HG03103 (cell line): ENCODE results near the gene KRTAP5-9.
"Not testable (repeated sequence)": the region's sequence is repeated elsewhere in the genome, so short reads cannot be mapped to it uniquely, and the experiment has no call there.

Experiments used
- ATAC-seq: cut with Tn5 transposase; IDR thresholded peaks from one replicate; pipeline ENCODE4 v1.9.1; 2021; ENCODE audit warnings: low read depth; ENCODE audit not compliant: unreplicated experiment

The KRTAP5-9 gene, protein sequence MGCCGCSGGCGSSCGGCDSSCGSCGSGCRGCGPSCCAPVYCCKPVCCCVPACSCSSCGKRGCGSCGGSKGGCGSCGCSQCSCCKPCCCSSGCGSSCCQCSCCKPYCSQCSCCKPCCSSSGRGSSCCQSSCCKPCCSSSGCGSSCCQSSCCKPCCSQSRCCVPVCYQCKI

GRCh38 chr11:71548120-71548519 is at the start of gene KRTAP5-9:
Gene KRTAP5-9 (plus strand): TSS chr11:71548420. CDS start chr11:71548658, 238 bp downstream.
- no peak for ATAC-seq

DNA sequence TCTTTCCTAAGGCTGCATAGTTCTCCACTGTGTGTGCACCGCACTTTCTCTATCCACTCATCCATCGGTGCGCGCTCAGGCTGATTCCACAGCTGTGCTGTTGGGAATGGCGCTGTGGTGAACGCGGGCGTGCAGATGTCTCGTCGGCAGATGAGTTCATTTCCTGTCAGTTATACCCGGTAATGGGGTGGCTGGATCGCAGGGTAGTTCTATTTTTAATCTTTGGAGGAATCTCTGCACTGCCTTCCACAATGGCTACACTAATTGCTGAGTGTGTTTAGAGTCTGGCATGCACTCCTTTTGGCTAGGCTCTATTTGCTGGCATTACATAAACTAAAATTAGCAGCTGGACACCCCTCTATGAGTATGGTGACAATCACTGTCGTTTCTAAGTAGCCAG is 49.1 kb upstream of the KRTAP5-9 start:
- ATAC-seq, result no peak

- no peak for ATAC-seq
These were observed 48.7 kb upstream of the KRTAP5-9 start for GRCh38 chr11:71499546-71499945.

GRCh38 chr11:71500601-71501021 is 47.6 kb upstream of the KRTAP5-9 start:
- ATAC-seq, result no peak

DNA sequence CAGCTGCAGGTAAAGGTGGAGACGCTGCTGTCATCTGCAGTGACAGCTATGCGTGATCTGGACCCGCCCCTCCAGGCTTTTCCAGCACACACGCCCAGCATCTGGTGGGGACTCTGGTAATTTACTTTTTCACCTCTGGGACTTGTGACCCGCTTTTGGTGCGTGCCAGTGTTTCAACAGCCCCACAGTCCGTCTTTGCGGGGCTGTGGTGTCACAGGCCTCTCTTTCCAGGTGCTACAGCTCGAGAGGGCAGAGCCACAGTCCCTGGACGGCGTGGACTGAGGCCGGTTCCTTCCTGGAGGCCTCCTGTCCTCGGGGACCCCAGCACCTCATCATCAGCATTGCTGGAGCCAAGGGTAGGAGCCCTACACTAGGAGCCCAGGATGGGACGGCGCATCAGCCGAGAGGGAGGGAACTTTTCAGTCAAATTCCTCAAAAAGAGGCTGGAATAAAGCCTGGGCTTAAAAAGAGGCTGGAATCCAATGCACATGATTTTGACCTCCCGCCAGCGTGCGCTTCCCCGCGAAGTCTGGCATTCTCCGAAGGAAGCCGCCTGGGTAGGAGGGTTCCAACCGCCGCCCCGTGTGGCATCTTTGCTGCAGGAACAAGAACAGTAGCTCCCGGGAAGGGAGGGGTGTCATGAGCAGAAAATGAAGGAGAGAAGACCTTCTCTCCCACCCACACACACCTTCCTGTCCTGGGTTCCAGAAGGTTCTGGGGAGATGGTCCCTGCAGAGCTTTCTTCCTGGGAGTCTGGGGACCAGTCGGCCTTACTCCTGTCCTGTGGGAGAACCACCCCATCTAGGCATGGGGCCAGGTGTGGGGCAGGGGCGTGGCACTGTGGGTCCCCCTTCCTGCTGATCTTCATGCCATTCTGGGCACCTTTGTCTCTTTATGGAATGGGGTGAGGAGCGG is 46.9 kb upstream of the KRTAP5-9 start:
- ATAC-seq, result no peak

DNA sequence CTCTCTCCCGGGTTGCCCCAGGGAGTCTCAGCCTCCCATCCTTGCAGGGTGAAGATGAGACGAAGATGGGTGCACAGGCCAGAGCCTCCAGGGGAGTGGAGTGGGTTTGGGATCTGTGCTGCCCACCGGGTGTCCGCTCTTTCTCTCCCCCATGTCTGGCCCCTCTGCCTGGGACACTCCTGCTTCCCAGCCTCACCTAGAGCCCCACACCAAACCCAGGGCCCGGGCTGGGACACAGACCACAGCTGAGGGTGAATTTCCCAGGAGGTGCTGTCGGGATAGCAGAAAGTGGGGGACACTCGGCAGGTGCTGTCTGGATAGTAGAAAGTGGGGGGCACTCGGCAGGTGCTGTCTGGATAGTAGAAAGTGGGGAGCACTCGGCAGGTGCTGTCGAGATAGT is 46.2 kb upstream of the KRTAP5-9 start:
- ATAC-seq, result no peak

DNA sequence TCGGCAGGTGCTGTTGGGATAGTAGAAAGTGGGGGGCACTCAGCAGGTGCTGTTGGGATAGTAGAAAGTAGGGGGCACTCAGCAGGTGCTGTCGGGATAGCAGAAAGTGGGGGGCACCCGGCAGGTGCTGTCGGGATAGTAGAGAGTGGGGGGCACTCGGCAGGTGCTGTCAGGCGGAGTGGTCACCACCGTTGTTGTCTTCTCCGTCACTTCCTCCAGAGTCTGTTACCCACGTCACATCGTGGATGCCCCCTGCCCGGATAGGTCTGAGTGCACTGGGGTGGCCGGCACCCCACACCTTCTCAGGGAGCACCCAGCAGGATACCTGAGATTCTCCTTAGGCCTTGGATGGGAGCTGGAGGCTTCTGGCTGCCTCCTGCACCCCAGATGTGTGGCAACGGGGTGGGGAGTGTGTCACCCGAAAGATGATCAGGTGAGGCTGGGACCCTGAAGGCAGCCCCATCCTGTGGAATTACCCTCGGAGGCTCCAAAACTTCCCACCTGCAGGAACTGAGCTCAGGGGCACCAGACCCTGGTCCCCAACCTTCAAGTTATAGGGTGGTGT is 45.3 kb upstream of the KRTAP5-9 start:
- no peak for ATAC-seq

DNA sequence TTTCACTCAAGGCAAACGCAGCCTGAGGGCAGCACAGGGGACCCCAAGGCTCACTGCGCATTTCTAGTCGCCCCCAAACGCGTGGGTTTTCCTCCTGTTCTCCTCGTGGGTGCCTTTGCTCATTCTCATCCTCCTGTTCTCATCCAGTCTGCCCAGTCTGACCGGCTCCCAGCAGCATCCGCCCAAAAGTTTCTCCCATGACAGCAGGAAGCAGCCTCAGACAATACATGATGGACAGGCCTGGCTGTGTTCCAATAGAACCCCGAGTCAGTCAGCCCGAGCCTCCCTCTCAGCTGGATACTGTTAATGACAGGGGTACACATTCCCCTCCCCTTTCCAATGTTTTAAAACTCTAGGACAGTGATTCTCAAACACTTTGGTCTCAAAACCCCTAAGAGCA is 43.7 kb upstream of the KRTAP5-9 start:
- no peak for ATAC-seq

GRCh38 chr11:71505001-71505400 is 43.2 kb upstream of the KRTAP5-9 start:
- no peak for ATAC-seq

DNA sequence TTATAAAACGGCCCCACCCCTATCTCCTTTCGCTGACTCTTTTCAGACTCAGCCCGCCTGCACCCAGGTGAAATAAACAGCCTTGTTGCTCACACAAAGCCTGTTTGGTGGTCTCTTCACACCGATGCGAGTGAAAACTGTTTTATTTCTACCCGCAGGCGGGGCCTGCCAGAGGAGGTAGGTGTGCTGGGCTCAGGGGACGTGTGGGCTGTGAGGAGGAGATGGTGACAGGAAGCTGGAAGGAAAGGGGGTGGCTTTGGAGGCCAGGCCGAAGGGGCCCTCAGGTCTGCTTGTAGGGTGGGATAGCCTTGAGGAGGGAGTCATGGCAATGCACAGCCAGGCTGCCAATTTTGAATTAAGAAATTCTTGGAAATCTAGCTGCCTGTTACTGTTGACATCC is 42.4 kb upstream of the KRTAP5-9 start:
- no peak for ATAC-seq

DNA sequence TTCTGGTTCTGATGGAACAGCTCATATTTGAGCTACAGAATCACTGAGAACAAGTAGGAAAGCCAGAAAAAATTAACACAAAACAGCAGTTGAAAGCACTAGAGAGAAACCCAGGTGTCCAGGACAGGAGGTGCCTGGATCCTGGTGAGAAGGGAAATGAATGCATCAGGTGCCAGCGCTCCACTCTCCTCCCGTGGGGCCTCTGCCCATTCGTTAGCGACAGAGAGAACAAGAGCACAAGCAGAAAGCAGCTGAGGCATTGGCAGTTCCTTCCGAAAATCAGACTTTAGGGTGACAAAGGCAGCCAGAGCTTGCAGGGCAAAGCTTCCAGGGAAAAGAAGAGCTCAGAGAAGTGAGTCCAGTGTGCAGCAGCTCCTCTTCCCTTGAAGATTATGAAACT is 41.1 kb upstream of the KRTAP5-9 start:
- no peak for ATAC-seq

DNA sequence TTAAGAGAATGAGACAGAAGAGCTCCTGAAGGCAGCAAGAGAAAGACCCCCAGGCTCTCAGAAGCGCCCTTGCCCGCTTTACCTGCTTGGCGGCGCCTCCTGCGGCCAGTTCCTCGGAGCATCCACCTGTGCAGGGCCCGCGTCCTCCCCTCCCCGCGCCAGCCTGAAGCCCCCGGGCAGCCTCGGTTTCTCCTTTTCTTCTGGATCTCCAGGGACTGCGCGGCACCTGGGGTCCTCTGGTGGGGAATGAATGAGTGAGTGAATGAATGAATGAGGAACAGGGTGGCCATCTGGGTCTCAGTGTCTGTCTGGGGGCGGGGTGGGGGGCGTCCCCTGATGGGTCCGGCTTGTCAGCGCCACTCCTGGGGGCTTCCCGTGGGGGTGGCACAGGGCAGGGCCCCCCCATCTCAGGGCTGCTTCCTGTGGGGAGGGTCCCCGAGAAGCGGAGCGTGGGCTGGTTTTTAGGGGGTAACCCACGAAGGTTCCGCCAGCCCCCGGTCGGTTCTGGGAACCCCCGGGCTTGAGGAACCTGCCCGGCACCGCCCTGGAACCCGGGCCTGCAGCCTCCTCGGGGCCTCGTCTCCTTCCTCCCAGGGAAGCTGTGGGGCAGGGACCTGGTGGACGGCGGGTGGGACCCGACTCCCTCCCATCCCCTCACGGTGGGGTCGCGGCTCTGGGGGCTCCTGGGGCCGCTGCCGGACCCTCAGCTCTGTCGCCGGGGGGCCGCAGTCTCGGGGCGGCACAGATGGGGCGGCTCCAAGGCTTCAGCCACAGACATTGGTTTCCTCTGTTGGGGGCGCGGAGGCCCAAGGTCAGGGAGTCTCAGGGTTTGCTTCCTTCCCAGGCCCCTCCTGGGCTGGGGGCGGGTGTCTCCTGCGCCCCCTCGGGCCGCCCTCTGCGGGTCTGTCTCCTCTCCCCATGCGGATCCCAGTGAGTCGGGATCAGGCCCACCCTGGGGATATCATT is 29.4 kb upstream of the KRTAP5-9 start:
- ATAC-seq, result no peak

DNA sequence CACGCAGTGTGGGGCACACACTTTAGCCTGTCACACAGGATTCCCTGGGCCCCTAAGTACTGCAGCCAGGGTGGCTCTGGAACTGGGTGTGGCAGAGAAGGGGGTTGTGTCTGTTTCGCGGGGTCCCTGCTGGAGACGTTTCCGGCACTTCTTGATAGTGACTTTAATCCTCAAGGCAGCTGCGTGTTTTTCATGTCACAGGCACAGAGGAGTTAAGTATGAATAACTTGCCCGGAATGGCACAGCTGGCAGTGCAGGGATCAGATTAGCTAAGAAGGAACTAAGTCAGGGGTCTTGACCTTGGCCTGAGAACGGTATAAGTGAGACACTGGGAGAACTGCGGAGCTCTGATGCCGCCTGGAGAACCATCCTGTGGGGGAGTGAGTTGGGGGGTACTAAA is 28.7 kb upstream of the KRTAP5-9 start:
- ATAC-seq, result no peak

DNA sequence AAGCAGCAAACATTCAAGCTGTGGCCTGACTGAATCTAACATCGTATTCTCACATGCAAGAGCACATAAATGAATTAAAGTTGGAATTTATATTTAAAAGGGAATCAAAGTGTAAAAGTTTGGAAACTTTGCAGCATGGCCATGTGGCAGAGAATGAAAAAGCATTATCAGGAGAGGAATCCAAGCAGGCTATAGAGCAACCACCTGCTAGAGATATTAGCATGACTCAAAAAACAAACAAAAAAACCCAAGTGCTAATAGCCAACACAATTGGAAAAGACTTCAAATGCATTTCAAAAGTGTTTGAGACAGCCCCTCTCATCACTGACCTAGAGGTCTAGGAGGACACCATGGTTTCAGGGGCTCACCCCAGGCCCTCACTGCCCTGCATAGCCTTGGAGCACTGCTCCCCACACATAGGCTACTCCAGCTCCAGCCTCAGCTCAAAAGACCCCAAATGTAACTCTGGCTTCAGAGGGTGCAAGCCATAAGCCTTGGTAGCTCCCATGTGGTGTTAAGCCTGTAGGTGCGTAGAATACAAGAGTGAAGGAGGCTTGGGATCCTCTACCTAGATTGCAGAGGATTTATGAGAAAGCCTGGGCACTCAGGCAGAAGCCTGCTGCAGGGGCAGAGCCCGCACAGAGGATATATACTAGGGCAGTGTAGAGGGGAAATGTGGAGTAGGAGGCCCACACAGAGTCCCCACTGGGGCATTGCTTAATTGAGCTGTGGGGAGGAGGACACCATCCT is 22.9 kb upstream of the KRTAP5-9 start:
- ATAC-seq, result no peak

- no peak for ATAC-seq
These were observed 22.2 kb upstream of the KRTAP5-9 start for GRCh38 chr11:71525938-71526495.

- not testable (repeated sequence) for ATAC-seq
These were observed 21.2 kb upstream of the KRTAP5-9 start, which contains the start of gene KRTAP5-7 for GRCh38 chr11:71526796-71527575. Gene KRTAP5-7 (plus strand): TSS chr11:71527267. CDS start chr11:71527301, 34 bp downstream.

DNA sequence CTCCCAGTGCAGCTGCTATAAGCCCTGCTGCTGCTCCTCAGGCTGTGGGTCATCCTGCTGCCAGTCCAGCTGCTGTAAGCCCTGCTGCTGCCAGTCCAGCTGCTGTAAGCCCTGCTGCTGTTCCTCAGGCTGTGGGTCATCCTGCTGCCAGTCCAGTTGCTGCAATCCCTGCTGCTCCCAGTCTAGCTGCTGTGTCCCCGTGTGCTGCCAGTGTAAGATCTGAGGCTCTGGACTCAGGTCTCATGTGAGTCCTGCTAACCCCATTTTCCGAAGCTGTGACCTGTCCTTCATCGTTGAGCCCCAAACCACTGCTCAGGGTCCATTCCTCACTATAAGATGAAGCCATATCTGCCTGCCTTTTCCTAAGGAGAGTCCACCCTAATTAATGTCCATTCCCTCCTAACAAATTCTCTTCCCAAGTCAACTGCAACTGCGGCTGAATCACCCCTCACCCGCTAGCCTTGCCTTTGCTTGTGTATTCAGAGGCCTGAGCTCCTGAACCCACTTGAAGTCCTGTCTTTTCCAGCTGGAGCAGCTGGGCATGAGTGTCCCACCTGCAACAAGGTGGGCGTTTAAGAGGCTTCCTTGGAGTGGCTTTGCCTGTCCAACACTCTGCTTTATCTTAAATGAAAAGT is 20.5 kb upstream of the KRTAP5-9 start:
- ATAC-seq, result no peak

DNA sequence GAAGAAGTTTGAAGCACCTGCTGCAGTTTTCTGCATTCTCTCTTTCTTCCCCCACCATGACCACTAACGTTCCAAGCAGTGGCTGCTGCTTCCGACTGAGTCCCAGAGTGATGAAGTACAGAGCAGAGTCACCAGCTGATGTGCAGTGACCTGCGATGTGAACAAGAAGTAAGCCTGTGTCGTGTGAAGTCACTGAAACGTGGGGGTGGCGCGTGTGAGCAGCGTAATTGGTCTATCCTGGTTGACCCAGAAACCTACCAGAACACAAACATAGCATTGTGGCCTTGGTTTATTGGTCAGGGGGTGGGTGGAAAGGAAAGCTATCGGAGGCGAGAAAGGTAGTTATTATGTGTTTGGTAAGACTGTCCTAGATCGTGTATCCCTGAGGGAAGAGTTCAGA is 17.6 kb upstream of the KRTAP5-9 start:
- no peak for ATAC-seq
